ENCODE results near the gene ARHGAP4.

Gene ARHGAP4

DNA sequence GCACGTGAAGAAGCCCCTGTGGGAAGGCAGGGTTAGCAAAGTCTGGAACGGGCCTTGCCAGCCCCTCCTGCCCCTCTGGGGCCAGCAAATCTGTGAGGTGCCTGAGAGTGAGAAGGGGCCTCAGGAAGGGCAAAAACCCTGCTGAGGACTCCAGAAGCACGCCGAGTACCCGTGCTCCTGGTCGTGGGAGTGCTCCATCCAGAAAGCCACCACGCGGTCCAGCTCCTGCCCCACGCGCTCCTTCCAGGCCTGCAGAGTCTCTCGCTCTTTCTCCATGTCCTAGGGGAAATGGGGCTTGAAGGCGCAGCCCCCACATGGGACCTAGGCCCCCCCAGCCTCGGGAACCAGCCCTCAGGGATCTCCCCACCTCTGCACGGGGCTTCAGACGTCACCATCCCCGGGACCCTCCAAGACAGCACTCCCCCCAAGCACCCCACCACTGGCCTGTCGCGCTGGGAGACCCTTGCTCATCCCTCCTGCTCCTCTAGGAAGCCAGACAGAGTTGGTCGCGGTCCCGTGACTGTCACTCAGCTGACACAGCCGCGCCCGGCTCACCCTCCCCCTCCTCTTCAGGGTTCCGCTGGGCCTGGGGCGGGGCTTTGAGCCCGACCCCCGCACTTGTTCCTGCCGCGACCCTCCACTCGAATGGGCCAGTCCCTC is 18.2 kb upstream of the ARHGAP4 start, which contains the start of gene RENBP:
Gene RENBP, minus strand, starts transcription at position 504 of the 660 bp plus-strand sequence. Its CDS starts 33 bp downstream, at position 471.
- peak in 1 of 2 experiments; percentile 35 for DNase-seq

DNA sequence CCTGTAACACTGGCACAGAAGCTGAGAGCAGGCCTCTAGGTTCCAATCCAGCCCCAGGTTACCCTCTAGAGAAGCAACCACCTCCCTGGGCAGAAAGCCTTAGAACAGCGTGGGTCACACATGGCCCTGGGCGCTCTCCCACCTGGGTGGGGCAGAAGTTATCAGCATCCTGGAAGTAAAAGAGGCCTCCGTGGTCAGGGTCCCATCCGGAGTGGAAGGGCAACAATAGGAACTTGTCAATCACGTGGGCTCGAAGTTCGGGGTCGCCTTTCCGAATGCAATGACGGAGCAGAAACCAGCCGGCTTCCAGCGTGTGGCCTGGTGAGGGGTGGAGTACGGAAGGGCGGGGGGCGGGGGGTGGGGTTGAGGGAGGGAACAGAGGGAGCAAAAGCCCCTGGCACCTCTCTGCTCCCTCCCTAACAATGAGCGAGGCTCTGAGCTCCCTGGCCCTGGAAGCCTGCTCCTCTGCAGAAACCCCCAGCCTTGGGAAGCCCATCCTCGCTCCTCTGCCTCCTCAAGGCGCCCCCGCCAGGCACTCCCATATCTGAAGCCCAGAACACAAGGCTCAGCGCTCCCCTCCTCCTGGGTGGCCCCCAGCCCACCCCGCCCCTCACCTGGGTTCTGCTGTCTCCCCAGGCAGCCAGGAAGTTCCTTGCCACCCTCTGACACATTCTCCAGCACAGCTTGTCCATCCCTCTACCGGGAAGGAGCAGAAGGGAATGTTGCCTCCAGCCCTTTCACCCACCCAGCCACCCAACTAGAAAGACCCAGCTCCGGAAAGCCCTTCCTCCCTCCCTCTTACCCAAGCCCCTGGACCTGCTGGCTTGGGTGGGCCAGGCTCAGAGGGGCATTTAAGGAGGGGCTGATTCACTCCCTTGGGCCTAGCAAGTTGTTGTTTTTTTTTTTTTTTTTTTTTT is 15.5 kb upstream of the ARHGAP4 start:
- DNase-seq: no peak

DNA sequence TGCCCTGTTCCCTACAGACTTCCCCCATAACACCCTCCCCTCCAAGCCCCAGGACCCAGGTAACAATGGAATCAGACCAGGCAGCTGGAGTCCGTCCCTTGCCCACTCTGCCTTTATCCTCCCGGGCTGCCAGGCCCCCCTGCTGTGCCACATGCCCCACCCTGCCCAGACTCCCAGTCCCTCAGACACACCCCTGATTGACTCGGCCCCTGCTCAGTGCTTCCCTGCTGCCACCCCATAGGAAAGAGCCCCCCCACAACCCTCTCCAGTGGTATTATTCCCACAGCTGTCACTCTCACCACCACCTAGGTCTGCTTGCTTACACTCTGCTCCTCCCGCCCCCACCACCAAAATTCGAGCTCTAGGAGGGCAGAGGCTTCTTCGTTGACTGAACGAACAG is 13.5 kb upstream of the ARHGAP4 start:
- DNase-seq: no peak

DNA sequence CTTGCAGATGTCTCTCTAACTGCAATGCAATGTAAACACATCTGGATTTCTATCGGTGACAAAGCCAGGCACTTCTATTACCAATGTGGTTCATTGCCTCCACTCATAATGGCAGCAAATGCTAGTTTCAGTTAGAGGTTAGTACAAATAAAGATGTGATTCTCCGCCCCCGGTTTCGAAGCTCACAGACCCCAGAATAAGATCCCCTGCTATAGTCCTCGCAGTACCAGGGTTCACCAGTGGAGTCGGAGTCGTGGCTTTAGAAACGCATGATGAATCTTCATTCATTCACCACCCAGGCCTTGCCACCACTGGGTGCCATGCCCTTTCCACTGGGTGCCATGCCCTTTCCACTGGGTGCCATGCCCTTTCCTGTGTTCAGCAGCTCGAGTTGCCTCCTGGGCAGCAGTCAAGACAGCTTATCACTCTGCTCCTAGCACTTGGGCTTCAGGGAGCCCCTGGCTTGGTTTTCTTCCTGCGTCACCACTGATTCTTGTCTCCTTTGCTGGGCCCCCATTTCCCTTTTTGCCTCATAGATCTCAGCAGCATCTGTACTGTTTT is 12.2 kb upstream of the ARHGAP4 start:
- no peak for DNase-seq

DNA sequence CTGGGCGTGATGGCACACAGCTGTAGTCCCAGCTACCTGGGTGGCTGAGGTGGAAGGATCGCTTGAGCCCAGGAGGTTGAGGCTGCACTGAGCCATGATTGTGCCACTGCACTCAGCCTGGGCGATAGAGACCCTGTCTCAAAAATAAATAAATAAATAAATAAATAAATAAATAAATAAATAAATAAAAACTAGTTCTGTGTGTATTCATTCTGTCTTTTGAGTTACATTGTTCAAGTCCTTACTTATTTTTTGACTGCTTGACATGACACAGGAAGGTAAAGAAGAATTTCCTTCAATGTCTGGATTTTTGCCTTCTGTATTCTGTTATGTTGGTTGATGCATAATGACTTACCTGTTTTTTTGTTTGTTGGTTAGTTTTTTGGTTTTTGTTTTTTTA is 11.0 kb upstream of the ARHGAP4 start:
- DNase-seq: no peak

DNA sequence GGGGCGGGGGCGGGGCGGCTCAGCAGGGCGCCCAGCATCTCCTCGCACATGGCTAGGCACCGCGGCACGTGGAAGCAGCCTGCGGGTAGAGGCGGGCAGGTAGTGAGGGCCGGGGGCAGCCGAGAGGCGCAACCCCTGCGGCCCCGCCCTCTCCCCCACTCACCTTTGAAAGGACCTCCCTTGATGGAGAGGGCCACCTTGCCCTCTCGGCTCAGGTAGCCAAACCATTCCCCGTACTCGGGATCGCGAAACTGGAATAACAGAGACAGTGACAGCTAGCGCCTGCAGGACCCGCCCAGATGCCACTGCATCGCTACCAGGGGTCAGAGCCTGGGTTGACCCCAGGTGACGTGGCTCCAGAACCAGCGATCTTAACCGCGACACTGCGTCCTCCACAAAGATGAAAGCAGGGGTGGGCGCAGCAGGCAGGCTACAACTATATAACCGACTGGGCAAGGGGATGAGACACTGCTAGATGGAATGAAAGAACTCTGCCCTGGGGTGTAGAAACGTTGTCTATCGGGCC is 9.3 kb upstream of the ARHGAP4 start:
- peak in 1 of 2 experiments; percentile 32 for DNase-seq

- peak in 1 of 2 experiments; percentile 46 for DNase-seq
These were observed 8.8 kb upstream of the ARHGAP4 start, which contains the start of gene NAA10 for GRCh38 chrX:153934762-153935325. TSS of gene NAA10 (minus strand) at chrX:153935037. CDS start at chrX:153934904, 133 bp downstream.

- no peak for DNase-seq
These were observed 8.2 kb upstream of the ARHGAP4 start for GRCh38 chrX:153934148-153934761.

- no peak for DNase-seq
These were observed 7.7 kb upstream of the ARHGAP4 start for GRCh38 chrX:153933748-153934147.

- no peak for DNase-seq
These were observed 6.3 kb upstream of the ARHGAP4 start for GRCh38 chrX:153932220-153932915.

- DNase-seq: no peak
These were observed 5.7 kb upstream of the ARHGAP4 start for GRCh38 chrX:153931748-153932147.

- no peak for DNase-seq
These were observed 5.1 kb upstream of the ARHGAP4 start for GRCh38 chrX:153931151-153931550.

- DNase-seq: no peak
These were observed 4.2 kb upstream of the ARHGAP4 start for GRCh38 chrX:153930011-153930910.

- DNase-seq: no peak
These were observed 3.5 kb upstream of the ARHGAP4 start for GRCh38 chrX:153929576-153929975.

GRCh38 chrX:153928846-153929245 is 2.8 kb upstream of the ARHGAP4 start:
- DNase-seq: no peak

- DNase-seq: peak; percentile 85 to 89
These were observed 2.1 kb upstream of the ARHGAP4 start for GRCh38 chrX:153927922-153928760.

GRCh38 chrX:153927672-153927921 is 1.5 kb upstream of the ARHGAP4 start:
- DNase-seq: no peak

DNA sequence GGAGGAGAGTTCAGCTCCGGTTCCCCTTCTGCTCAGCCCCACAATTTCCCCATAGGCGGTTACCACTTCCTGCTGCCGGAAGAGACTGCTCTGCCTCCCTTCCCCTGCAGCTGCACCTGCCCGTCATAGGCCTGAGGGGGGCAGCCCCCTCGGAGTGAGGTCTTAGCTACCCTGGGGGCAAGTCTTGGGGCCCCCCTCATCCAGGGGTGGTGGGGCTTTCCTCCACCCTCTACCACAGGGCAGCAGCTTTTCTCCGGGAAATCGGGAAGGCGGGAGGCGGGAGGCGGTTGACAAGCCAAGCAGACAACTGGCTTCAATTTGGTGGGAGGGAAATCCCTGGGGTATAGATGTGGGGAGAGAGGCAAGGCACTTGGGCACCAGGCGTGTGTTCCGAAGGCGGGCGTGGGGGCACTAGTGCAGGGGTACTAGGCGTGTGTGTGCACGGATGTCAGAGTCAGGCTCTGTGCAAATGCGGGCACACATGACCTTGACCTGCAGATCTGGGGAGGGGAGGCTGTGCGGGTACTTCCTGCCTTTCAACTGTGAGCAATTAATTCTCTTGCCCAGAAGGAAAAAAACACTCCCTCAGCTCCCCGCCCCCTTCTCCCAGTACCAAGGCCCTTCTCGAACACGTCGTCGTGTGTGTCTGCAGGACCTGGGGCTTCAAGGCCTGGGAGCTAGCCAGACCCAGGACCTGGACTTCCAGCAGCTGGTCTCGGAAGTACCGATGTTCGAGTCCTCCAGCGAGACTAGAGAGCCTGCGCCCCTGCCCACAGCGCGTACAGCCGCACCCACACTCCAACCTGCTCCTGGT is 1.0 kb upstream of the ARHGAP4 start:
- peak; percentile 51 to 60 for DNase-seq

DNA sequence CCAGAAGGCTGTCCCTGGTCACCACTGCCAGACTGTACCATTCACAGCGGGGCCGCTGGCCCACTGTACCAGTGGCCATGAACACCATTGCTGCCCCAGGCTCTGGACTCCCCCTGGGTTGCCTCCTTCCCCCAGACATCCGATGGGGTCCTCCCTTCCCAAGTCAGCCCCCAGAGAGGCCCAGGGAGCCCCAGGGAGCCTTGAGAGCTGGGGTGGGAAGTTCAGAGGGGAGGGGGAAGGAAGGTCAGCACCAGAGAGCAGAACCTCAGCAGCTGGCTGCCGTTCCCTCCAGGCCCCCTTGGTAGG is 441 bp upstream of the ARHGAP4 start:
- DNase-seq: no peak

GRCh38 chrX:153925387-153925738 is 701 bp downstream of the ARHGAP4 start:
- no peak for DNase-seq

Measured in activated CD4-positive, alpha-beta T cell treated with anti-CD3 and anti-CD28 coated beads, Interleukin-2, amount 50 U/mL, for 4 hours (primary cell).